SK-N-SH (cell line): ENCODE measurements around the gene TRMT44. TPM values are rescaled to one million over a fixed set of nuclear protein-coding genes. Genes with fewer than 3 reads are reported as not detected.
"Not testable (repeated sequence)": the region's sequence is repeated elsewhere in the genome, so short reads cannot be mapped to it uniquely, and the experiment has no call there.

Experiments used
- CTCF ChIA-PET: fragments of 300-600, 350-600 bp; formaldehyde crosslinking; extraction: SDS; loops from one replicate; lab custom pipeline; 2021; lab: Yijun Ruan, JAX
- POLR2A ChIA-PET: fragments of 350-600 bp; sonication (Branson Sonifier 250); formaldehyde crosslinking; extraction: SDS; loops from one replicate; lab custom pipeline; 2020; ENCODE audit warnings: antibody characterized with exemption, inconsistent platforms; lab: Yijun Ruan, JAX
- DNase-seq: peaks from one replicate; pipeline ENCODE4 v3.0.0; 2012
- H2AFZ ChIP-seq: fragments of 200-600 bp; sonication (generic); 2 replicates; pipeline ENCODE4 v1.8.1; 2016; ENCODE audit warnings: antibody characterized with exemption, mild to moderate bottlenecking, low read depth
- H3F3A ChIP-seq: fragments of 200-600 bp; sonication (generic); replicated peaks from 2 replicates; pipeline ENCODE3; 2016; ENCODE audit warnings: antibody characterized with exemption, mild to moderate bottlenecking; ENCODE audit not compliant: insufficient read depth
- H3K27ac ChIP-seq, 2 experiments: fragments of 200-500 bp in 1 of 2; fragments of 200-600 bp in 1 of 2; sonication (Bioruptor generic) in 1 of 2; sonication (generic), shearing (Covaris generic) in 1 of 2; 2 replicates each; pipeline versions ENCODE4 v1.5.1 to v1.6.1; 2014 to 2016; ENCODE audit warnings: low read depth in 2 of 2, inconsistent platforms in 1 of 2, low read length in 1 of 2, mild to moderate bottlenecking in 1 of 2, mixed read lengths in 1 of 2
- H3K27me3 ChIP-seq: fragments of 200-600 bp; sonication (generic), shearing (Covaris generic); 2 replicates; pipeline ENCODE4 v1.6.1; 2016; ENCODE audit warnings: mixed run types; ENCODE audit not compliant: insufficient read depth
- H3K36me3 ChIP-seq, 2 experiments: fragments of 200-500 bp in 1 of 2; fragments of 200-600 bp in 1 of 2; sonication (Bioruptor generic) in 1 of 2; sonication (generic) in 1 of 2; replicated peaks in 1 of 2; 2 replicates each; pipeline versions ENCODE3 to v1.5.1; 2014 to 2016; ENCODE audit warnings: low read length in 1 of 2, mild to moderate bottlenecking in 1 of 2; ENCODE audit not compliant: insufficient read depth in 2 of 2, control insufficient read depth in 1 of 2
- H3K4me1 ChIP-seq, 2 experiments: fragments of 200-500 bp in 1 of 2; fragments of 200-600 bp in 1 of 2; sonication (Bioruptor generic) in 1 of 2; sonication (generic), shearing (Covaris generic) in 1 of 2; 2 replicates each; pipeline versions ENCODE4 v1.5.1 to v1.6.1; 2014 to 2016; ENCODE audit warnings: low read depth in 1 of 2, low read length in 1 of 2, mixed run types in 1 of 2; ENCODE audit not compliant: insufficient read depth in 2 of 2, control insufficient read depth in 1 of 2
- H3K4me2 ChIP-seq: fragments of 200-600 bp; sonication (generic), shearing (Covaris generic); 2 replicates; pipeline ENCODE4 v1.6.1; 2017; ENCODE audit warnings: mixed run types
- H3K4me3 ChIP-seq, 2 experiments: fragments of 200-500 bp in 1 of 2; fragments of 200-600 bp in 1 of 2; sonication (Bioruptor generic) in 1 of 2; sonication (generic), shearing (Covaris generic) in 1 of 2; 2 replicates each; pipeline versions ENCODE4 v1.5.1 to v1.8.1; 2014 to 2016; ENCODE audit warnings: low read depth in 2 of 2, inconsistent platforms in 1 of 2, low read length in 1 of 2, mild to moderate bottlenecking in 1 of 2, mixed read lengths in 1 of 2, moderate library complexity in 1 of 2
- H3K79me2 ChIP-seq: fragments of 200-600 bp; sonication (generic); 2 replicates; pipeline ENCODE4 v1.8.1; 2017; ENCODE audit warnings: mild to moderate bottlenecking; ENCODE audit not compliant: insufficient read depth
- H3K9ac ChIP-seq: fragments of 200-600 bp; sonication (generic); 2 replicates; pipeline ENCODE4 v1.6.1; 2017; ENCODE audit warnings: mixed run types
- H3K9me2 ChIP-seq: fragments of 200-600 bp; sonication (generic); 2 replicates; pipeline ENCODE4 v1.6.1; 2017; ENCODE audit warnings: mixed run types
- H3K9me3 ChIP-seq: fragments of 200-600 bp; sonication (generic); 2 replicates; pipeline ENCODE4 v1.6.1; 2017; ENCODE audit warnings: mixed run types, mild to moderate bottlenecking, moderate library complexity
- H4K20me1 ChIP-seq: fragments of 200-600 bp; sonication (generic); 2 replicates; pipeline ENCODE4 v1.6.1; 2017; ENCODE audit warnings: mild to moderate bottlenecking, mixed run types; ENCODE audit not compliant: insufficient read depth
- FOXM1 ChIP-seq: IDR thresholded peaks from 2 replicates; pipeline ENCODE4 v1.4.0; 2012; ENCODE audit warnings: low read depth, mild to moderate bottlenecking
- JUND ChIP-seq: IDR thresholded peaks from 2 replicates; pipeline ENCODE4 v1.4.0; 2012
- MEF2A ChIP-seq: IDR thresholded peaks from 2 replicates; pipeline ENCODE4 v1.4.0; 2012; ENCODE audit warnings: low read depth, borderline replicate concordance
- MXI1 ChIP-seq: IDR thresholded peaks from 2 replicates; pipeline ENCODE4 v1.6.1; 2012; ENCODE audit warnings: mild to moderate bottlenecking, low read depth, low read length, improper control_type of control experiment
- NFIC ChIP-seq: IDR thresholded peaks from 2 replicates; pipeline ENCODE4 v1.4.0; 2012; ENCODE audit warnings: borderline replicate concordance
- NRF1 ChIP-seq: IDR thresholded peaks from 2 replicates; pipeline ENCODE4 v1.6.1; 2012; ENCODE audit warnings: low read depth, mild to moderate bottlenecking, low read length
- POLR2AphosphoS5 ChIP-seq: IDR thresholded peaks from 2 replicates; pipeline ENCODE4 v1.6.1; 2012; ENCODE audit warnings: low read depth, low read length
- RCOR1 ChIP-seq: fragments of 150-350 bp; IDR thresholded peaks from 2 replicates; pipeline ENCODE4 v1.6.1; 2017; ENCODE audit warnings: antibody characterized with exemption, low read length
- RFX5 ChIP-seq: IDR thresholded peaks from 2 replicates; pipeline ENCODE4 v1.6.1; 2012; ENCODE audit warnings: mild to moderate bottlenecking, improper control_type of control experiment, low read length
- SIN3A ChIP-seq: IDR thresholded peaks from 2 replicates; pipeline ENCODE4 v1.6.1; 2012; ENCODE audit warnings: low read depth, mild to moderate bottlenecking, low read length, moderate library complexity, borderline replicate concordance
- TAF1 ChIP-seq: IDR thresholded peaks from 2 replicates; pipeline ENCODE4 v1.6.1; 2012; ENCODE audit warnings: low read depth, mild to moderate bottlenecking, low read length, moderate library complexity, borderline replicate concordance
- TCF12 ChIP-seq: IDR thresholded peaks from 2 replicates; pipeline ENCODE4 v1.4.0; 2012
- WGBS: methylation state at CpG from one replicate; pipeline ENCODE4 v1.1.6; 2017; ENCODE audit warnings: low lambda C conversion rate; 5-methylcytosine and 5-hydroxymethylcytosine counted together
- polyA plus RNA-seq, 3 experiments: library from polyadenylated mRNA; depleted of rRNA; stranded (reverse); fragments of >200 nt; gene quantifications; 2 replicates each; pipeline ENCODE4 v1.2.3, GENCODE V29; 2012
- TF ChIP-seq, protein P1 (sequence below): fragments of 150-350 bp; IDR thresholded peaks from 2 replicates; pipeline ENCODE4 v1.6.1; 2016; ENCODE audit warnings: mild to moderate bottlenecking, low read depth, low read length
- TF ChIP-seq, protein P2 (sequence below): IDR thresholded peaks from 2 replicates; pipeline ENCODE4 v1.4.0; 2012; ENCODE audit warnings: low read depth, borderline replicate concordance
- TF ChIP-seq, protein P3 (sequence below): IDR thresholded peaks from 2 replicates; pipeline ENCODE4; 2012

Gene TRMT44
- polyA plus RNA-seq, 1 of the 3 experiments (the other 2 are of a cell fraction), result 6.0 TPM

DNA sequence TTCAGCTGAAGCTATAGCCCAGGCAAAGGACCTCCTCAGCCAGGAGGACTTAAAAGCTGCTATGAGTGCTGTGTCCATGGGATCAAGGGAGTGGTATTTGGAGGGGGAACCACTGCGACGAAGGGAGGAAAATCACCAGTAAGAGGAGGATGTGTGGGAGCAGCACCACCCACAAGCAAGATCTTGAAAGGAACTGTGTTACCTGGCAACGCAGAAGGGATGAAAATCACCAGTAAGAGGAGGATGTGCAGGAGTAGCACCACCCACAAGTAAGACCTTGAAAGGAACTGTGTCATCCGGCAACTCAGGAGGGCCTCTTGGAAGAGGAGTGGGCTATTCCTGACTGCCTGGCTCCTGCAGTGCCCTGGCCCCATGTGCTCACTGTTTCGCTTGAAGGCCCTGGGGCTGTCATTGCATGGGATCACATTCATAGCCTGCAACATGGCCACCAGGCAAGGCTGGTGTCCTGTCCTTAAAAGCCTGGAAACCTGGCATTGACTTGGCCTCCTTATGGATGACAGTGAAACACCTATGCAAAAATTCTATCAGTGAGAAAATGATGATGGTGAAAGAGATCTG is 48.3 kb downstream of the TRMT44 start:
- CTCF ChIA-PET, result interaction anchor here (1.0 kb wide), 1 partner anchor 20 kb away, joined by 3 read pairs; no protein-coding TSS in a partner anchor
- H3K9me2 ChIP-seq, result no peaks in the 10 kb centered on the region
- POLR2A ChIA-PET, result no interaction called here
- no peak for DNase-seq
- no peak overlapping the region for H2AFZ ChIP-seq
- peaks cover 53% of the 10 kb centered on the region for H3K27me3 ChIP-seq
- no peak for TF ChIP-seq SIN3A
- TF ChIP-seq TCF12, result no peak
- TF ChIP-seq NRF1, result no peak
- TF ChIP-seq MXI1, result no peak
- no peak for TF ChIP-seq NFIC
- TF ChIP-seq, protein P1, sequence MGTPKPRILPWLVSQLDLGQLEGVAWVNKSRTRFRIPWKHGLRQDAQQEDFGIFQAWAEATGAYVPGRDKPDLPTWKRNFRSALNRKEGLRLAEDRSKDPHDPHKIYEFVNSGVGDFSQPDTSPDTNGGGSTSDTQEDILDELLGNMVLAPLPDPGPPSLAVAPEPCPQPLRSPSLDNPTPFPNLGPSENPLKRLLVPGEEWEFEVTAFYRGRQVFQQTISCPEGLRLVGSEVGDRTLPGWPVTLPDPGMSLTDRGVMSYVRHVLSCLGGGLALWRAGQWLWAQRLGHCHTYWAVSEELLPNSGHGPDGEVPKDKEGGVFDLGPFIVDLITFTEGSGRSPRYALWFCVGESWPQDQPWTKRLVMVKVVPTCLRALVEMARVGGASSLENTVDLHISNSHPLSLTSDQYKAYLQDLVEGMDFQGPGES, result no peak
- TF ChIP-seq, protein P2, sequence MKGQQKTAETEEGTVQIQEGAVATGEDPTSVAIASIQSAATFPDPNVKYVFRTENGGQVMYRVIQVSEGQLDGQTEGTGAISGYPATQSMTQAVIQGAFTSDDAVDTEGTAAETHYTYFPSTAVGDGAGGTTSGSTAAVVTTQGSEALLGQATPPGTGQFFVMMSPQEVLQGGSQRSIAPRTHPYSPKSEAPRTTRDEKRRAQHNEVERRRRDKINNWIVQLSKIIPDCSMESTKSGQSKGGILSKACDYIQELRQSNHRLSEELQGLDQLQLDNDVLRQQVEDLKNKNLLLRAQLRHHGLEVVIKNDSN, result no peak
- no peak for TF ChIP-seq JUND
- TF ChIP-seq FOXM1, result no peak
- TF ChIP-seq, protein P3, sequence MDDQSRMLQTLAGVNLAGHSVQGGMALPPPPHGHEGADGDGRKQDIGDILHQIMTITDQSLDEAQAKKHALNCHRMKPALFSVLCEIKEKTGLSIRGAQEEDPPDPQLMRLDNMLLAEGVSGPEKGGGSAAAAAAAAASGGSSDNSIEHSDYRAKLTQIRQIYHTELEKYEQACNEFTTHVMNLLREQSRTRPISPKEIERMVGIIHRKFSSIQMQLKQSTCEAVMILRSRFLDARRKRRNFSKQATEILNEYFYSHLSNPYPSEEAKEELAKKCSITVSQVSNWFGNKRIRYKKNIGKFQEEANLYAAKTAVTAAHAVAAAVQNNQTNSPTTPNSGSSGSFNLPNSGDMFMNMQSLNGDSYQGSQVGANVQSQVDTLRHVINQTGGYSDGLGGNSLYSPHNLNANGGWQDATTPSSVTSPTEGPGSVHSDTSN, result no peak
- no peak for TF ChIP-seq RCOR1
- TF ChIP-seq TAF1, result no peak
- TF ChIP-seq RFX5, result no peak
- TF ChIP-seq MEF2A, result no peak
- no peak for TF ChIP-seq POLR2AphosphoS5
- H3K4me1 ChIP-seq, result no peaks in the 10 kb centered on the region
- H3K27ac ChIP-seq, result no peak overlapping the region
- no peaks in the 10 kb centered on the region for H3K9me3 ChIP-seq
- no peak overlapping the region for H3K9ac ChIP-seq
- no peaks in the 10 kb centered on the region for H3K36me3 ChIP-seq
- H3F3A ChIP-seq, result no peaks in the 10 kb centered on the region
- 82% methylated on average over 3 of the region's 5 CpGs for WGBS
- H3K4me3 ChIP-seq, result no peak overlapping the region
- no peak overlapping the region for H3K4me2 ChIP-seq
- no peaks in the 10 kb centered on the region for H3K79me2 ChIP-seq
- H4K20me1 ChIP-seq, result no peaks in the 10 kb centered on the region

DNA sequence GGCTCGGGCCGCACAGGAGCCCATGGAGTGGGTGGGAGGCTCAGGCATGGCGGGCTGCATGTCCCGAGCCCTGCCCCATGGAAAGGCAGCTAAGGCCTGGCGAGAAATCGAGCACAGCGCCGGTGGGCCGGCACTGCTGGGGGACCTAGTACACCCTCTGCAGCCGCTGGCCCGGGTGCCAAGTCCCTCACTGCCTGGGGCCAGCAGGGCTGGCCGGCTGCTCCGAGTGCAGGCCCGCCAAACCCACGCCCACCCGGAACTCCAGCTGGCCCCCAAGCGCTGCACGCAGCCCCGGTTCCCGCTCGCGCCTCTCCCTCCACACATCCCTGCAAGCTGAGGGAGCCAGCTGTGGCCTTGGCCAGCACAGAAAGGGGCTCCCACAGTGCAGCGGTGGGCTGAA is 50.9 kb downstream of the TRMT44 start:
- POLR2A ChIA-PET, H2AFZ ChIP-seq, H4K20me1 ChIP-seq, H3K4me2 ChIP-seq, DNase-seq, H3K4me1 ChIP-seq, H3F3A ChIP-seq, H3K27ac ChIP-seq, H3K4me3 ChIP-seq, H3K79me2 ChIP-seq, H3K36me3 ChIP-seq, H3K9me2 ChIP-seq, H3K9me3 ChIP-seq, H3K9ac ChIP-seq: not testable (repeated sequence)
- 80% methylated on average over 4 of the region's 23 CpGs for WGBS
- peaks cover 32% of the 10 kb centered on the region for H3K27me3 ChIP-seq
- CTCF ChIA-PET, result interaction anchor here (1.2 kb wide), 1 partner anchor 23 kb away, joined by 3 read pairs; no protein-coding TSS in a partner anchor
